Nephron progenitor cell (in vitro differentiated cells): ENCODE data around the gene FXYD7.

ENCODE experiments used
- DNase-seq: peaks from one replicate; pipeline ENCODE4 v3.0.0; 2021
- H3K27ac Mint-ChIP-seq: 2 replicates; pipeline ENCODE4 v1.8.0; 2021; ENCODE audit warnings: mild to moderate bottlenecking, moderate library complexity, mixed read lengths
- H3K27me3 Mint-ChIP-seq: 2 replicates; pipeline ENCODE4 v1.8.0; 2021; ENCODE audit warnings: mild to moderate bottlenecking, low read depth, mixed read lengths; ENCODE audit not compliant: poor library complexity
- H3K36me3 Mint-ChIP-seq: 2 replicates; pipeline ENCODE4 v1.8.0; 2021; ENCODE audit warnings: low read depth, mixed read lengths
- H3K4me1 Mint-ChIP-seq: 2 replicates; pipeline ENCODE4 v1.8.0; 2021; ENCODE audit warnings: mixed read lengths
- H3K4me3 Mint-ChIP-seq: 2 replicates; pipeline ENCODE4 v1.8.0; 2021; ENCODE audit warnings: mild to moderate bottlenecking, moderate library complexity, mixed read lengths
- H3K9me3 Mint-ChIP-seq: 2 replicates; pipeline ENCODE4 v1.8.0; 2021; ENCODE audit warnings: mild to moderate bottlenecking, moderate library complexity, mixed read lengths
- CTCF ChIP-seq: fragments of 200-600 bp; sonication (generic); IDR thresholded peaks from 2 replicates; pipeline ENCODE4 v1.5.0; 2021; ENCODE audit warnings: antibody characterized with exemption

Gene FXYD7

GRCh38 chr19:35123573-35123972, 19.5 kb upstream of the FXYD7 start:
- no peak for DNase-seq
- Mint-ChIP-seq H3K36me3 (no peaks in the 10 kb centered on the region), H3K27me3 (peaks cover 4% of the 10 kb centered on the region), H3K27ac (no peak overlapping the region), H3K9me3 (no peaks in the 10 kb centered on the region), H3K4me1 (peaks cover 36% of the 10 kb centered on the region), H3K4me3 (no peak overlapping the region)
- no peak for TF ChIP-seq CTCF

GRCh38 chr19:35124098-35125060, 18.7 kb upstream of the FXYD7 start:
- no peak overlapping the region for H3K27ac Mint-ChIP-seq
- H3K36me3 Mint-ChIP-seq, result no peaks in the 10 kb centered on the region
- H3K9me3 Mint-ChIP-seq, result no peaks in the 10 kb centered on the region
- H3K4me1 Mint-ChIP-seq, result peaks cover 41% of the 10 kb centered on the region
- TF ChIP-seq CTCF, result no peak
- H3K4me3 Mint-ChIP-seq, result peak overlapping the region; percentile 70
- peaks cover 4% of the 10 kb centered on the region for H3K27me3 Mint-ChIP-seq
- DNase-seq, result peak; percentile 45

GRCh38 chr19:35125270-35125717, 17.8 kb upstream of the FXYD7 start:
- H3K27ac Mint-ChIP-seq, result no peak overlapping the region
- no peaks in the 10 kb centered on the region for H3K9me3 Mint-ChIP-seq
- H3K36me3 Mint-ChIP-seq, result no peaks in the 10 kb centered on the region
- H3K4me3 Mint-ChIP-seq, result no peak overlapping the region
- H3K4me1 Mint-ChIP-seq, result peaks cover 50% of the 10 kb centered on the region
- peaks cover 4% of the 10 kb centered on the region for H3K27me3 Mint-ChIP-seq
- TF ChIP-seq CTCF, result no peak
- DNase-seq, result no peak

- Mint-ChIP-seq H3K27ac (peak overlapping the region; percentile 49), H3K4me1 (peaks cover 50% of the 10 kb centered on the region), H3K4me3 (no peak overlapping the region), H3K9me3 (no peaks in the 10 kb centered on the region), H3K27me3 (peaks cover 4% of the 10 kb centered on the region), H3K36me3 (no peaks in the 10 kb centered on the region)
- no peak for TF ChIP-seq CTCF
- no peak for DNase-seq
Measured at GRCh38 chr19:35125749-35126623, 17.1 kb upstream of the FXYD7 start.

GRCh38 chr19:35126624-35126959, 16.5 kb upstream of the FXYD7 start:
- no peaks in the 10 kb centered on the region for H3K9me3 Mint-ChIP-seq
- H3K36me3 Mint-ChIP-seq, result no peaks in the 10 kb centered on the region
- H3K4me3 Mint-ChIP-seq, result no peak overlapping the region
- H3K4me1 Mint-ChIP-seq, result peaks cover 50% of the 10 kb centered on the region
- peaks cover 4% of the 10 kb centered on the region for H3K27me3 Mint-ChIP-seq
- TF ChIP-seq CTCF, result no peak
- DNase-seq, result peak; percentile 38
- no peak overlapping the region for H3K27ac Mint-ChIP-seq
